Fibroblast of lung (primary cell): ENCODE data around the gene WARS2. TPM values are rescaled to one million over a fixed set of nuclear protein-coding genes. Genes with fewer than 3 reads are reported as not detected.

Experiments
- DNase-seq, 2 donors: peaks; one replicate each; pipeline versions ENCODE4 v3.0.0 to v3.0.0-alpha.2; 2010; ENCODE audit warnings: low read depth in 2 of 2
- H2AFZ ChIP-seq: 2 replicates; pipeline ENCODE4 v1.5.1; 2012; ENCODE audit warnings: low read length, control low read depth, inconsistent platforms
- H3K27ac ChIP-seq: 2 replicates; pipeline ENCODE4 v1.5.1; 2011; ENCODE audit warnings: low read length, control low read depth; ENCODE audit not compliant: insufficient read depth
- H3K27me3 ChIP-seq: 2 replicates; pipeline ENCODE4 v1.5.1; 2011; ENCODE audit warnings: mild to moderate bottlenecking, low read length; ENCODE audit not compliant: control insufficient read depth, insufficient read depth
- H3K36me3 ChIP-seq: 2 replicates; pipeline ENCODE4 v1.5.1; 2011; ENCODE audit warnings: low read length; ENCODE audit not compliant: control insufficient read depth, insufficient read depth
- H3K4me1 ChIP-seq: 2 replicates; pipeline ENCODE4 v1.5.1; 2011; ENCODE audit warnings: low read length; ENCODE audit not compliant: control insufficient read depth, insufficient read depth; ENCODE audit errors: extremely low read depth
- H3K4me2 ChIP-seq: 2 replicates; pipeline ENCODE4 v1.5.1; 2011; ENCODE audit warnings: low read length, control low read depth; ENCODE audit not compliant: insufficient read depth; ENCODE audit errors: extremely low read depth
- H3K4me3 ChIP-seq, 4 experiments: fragments of 200-600 bp in 1 of 4; sonication (generic) in 1 of 4; replicated peaks in 1 of 4; 2 replicates each; pipeline ENCODE4 v1.5.1; 2011 to 2016; ENCODE audit warnings: low read length in 4 of 4, low read depth in 3 of 4, mild to moderate bottlenecking in 3 of 4, control low read depth in 2 of 4, inconsistent platforms in 1 of 4, mixed read lengths in 1 of 4; ENCODE audit not compliant: insufficient read depth in 1 of 4; ENCODE audit errors: control extremely low read depth in 1 of 4
- H3K79me2 ChIP-seq: 2 replicates; pipeline ENCODE4 v1.5.1; 2012; ENCODE audit warnings: mild to moderate bottlenecking, low read length, inconsistent platforms; ENCODE audit not compliant: control insufficient read depth, insufficient read depth
- H3K9ac ChIP-seq: 2 replicates; pipeline ENCODE4 v1.5.1; 2011; ENCODE audit warnings: mild to moderate bottlenecking, low read length, control low read depth; ENCODE audit not compliant: insufficient read depth
- H3K9me3 ChIP-seq: 2 replicates; pipeline ENCODE4 v1.5.1; 2012; ENCODE audit warnings: low read depth, low read length; ENCODE audit not compliant: control insufficient read depth, insufficient read depth
- H4K20me1 ChIP-seq: 2 replicates; pipeline ENCODE4 v1.5.1; 2011; ENCODE audit warnings: low read length; ENCODE audit not compliant: control insufficient read depth, insufficient read depth; ENCODE audit errors: extremely low read depth
- EZH2 ChIP-seq: IDR thresholded peaks from 2 replicates; pipeline ENCODE4 v1.5.1; 2012; ENCODE audit warnings: low read length, control low read depth, mild to moderate bottlenecking; ENCODE audit errors: missing control alignments
- polyA plus RNA-seq, 2 donors: library from polyadenylated mRNA; depleted of rRNA in 1 of 2; stranded (reverse) in 1 of 2; unstranded in 1 of 2; fragments of >200 nt; gene quantifications; 2 replicates each; pipeline ENCODE4 v1.2.1, GENCODE V29; 2011 to 2012; ENCODE audit warnings: missing spikeins in 1 of 2
- total RNA-seq: library from RNA; depleted of rRNA; stranded (reverse); fragments of >200 nt; gene quantifications from 2 replicates; pipeline ENCODE4 v1.2.1, GENCODE V29; 2014
- TF ChIP-seq, protein P1 (sequence below), 2 donors: IDR thresholded peaks in 1 of 2; conservative IDR thresholded peaks in 1 of 2; 1 replicate in 1 of 2; 2 replicates in 1 of 2; pipeline ENCODE4 v1.5.1; 2011 to 2012; ENCODE audit warnings: low read length in 2 of 2, control low read depth in 1 of 2, inconsistent platforms in 1 of 2, low read depth in 1 of 2, mild to moderate bottlenecking in 1 of 2

The WARS2 gene
- total and polyA plus RNA-seq, 2 donors (not counting 1 experiment from before 2014, with no cell fraction given), result 13.3 to 20.3 TPM

DNA sequence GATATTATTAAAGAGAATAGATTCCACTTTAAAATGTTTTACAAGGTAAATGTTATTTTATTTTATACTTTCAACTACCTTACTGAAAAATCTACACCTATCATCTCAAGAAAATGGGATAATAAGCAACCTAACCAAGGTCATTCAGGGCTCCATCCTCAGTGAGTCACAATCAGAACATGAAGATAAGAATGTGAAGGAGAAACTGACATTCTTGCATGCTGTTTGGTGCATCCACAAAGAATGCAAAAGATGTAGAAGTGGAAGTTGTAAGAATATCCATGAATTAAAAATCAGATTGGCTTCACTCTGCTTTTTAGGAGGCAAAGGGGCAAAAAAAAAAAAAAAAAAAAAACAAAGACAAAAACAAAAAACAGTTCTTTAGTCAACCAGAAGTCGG is 6.5 kb downstream of the WARS2 start:
- Histone ChIP-seq H3K4me1 (peaks cover 7% of the 10 kb centered on the region), H3K79me2 (no peaks in the 10 kb centered on the region), H3K4me2 (no peak overlapping the region), H2AFZ (no peak overlapping the region), H3K9me3 (no peaks in the 10 kb centered on the region), H4K20me1 (no peaks in the 10 kb centered on the region), H3K36me3 (no peaks in the 10 kb centered on the region), H3K4me3 (no peak overlapping the region), H3K27me3 (no peaks in the 10 kb centered on the region), H3K27ac (no peak overlapping the region), H3K9ac (no peak overlapping the region)
- peak in 1 of 2 donors; percentile 67 for DNase-seq
- TF ChIP-seq, protein P1, sequence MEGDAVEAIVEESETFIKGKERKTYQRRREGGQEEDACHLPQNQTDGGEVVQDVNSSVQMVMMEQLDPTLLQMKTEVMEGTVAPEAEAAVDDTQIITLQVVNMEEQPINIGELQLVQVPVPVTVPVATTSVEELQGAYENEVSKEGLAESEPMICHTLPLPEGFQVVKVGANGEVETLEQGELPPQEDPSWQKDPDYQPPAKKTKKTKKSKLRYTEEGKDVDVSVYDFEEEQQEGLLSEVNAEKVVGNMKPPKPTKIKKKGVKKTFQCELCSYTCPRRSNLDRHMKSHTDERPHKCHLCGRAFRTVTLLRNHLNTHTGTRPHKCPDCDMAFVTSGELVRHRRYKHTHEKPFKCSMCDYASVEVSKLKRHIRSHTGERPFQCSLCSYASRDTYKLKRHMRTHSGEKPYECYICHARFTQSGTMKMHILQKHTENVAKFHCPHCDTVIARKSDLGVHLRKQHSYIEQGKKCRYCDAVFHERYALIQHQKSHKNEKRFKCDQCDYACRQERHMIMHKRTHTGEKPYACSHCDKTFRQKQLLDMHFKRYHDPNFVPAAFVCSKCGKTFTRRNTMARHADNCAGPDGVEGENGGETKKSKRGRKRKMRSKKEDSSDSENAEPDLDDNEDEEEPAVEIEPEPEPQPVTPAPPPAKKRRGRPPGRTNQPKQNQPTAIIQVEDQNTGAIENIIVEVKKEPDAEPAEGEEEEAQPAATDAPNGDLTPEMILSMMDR (conservative IDR thresholded peaks at IDR 0.05 in 1 of 2, IDR thresholded peaks at IDR 0.05 in 1 of 2; ENCODE audit: low read depth in 1 of 2, low read length in 2 of 2), result no peak
- TF ChIP-seq EZH2, result no peak

DNA sequence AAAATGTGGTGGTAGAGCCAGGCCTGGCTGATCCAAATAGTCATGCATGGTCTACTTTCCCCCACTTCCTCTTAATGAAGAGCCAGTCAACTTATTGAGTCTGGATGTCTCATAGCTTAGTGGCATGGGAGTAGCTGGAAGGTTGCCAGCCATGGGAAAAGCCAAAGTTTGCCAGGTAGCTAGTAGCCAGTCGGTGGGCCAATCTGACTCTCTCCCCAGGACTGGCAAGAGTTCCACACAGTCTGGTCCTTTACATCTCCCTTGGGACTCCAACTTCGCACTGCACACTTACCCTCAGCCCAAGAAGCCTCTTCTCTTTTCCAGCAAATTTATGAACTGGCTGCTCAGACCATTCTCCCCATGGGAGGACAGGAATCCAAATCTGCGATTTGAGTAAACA is 8.3 kb downstream of the WARS2 start:
- no peak overlapping the region for H3K4me3 ChIP-seq
- H3K4me1 ChIP-seq, result peaks cover 7% of the 10 kb centered on the region
- no peaks in the 10 kb centered on the region for H3K9me3 ChIP-seq
- no peaks in the 10 kb centered on the region for H3K27me3 ChIP-seq
- no peak overlapping the region for H3K9ac ChIP-seq
- H3K4me2 ChIP-seq, result no peak overlapping the region
- no peaks in the 10 kb centered on the region for H4K20me1 ChIP-seq
- no peak overlapping the region for H2AFZ ChIP-seq
- no peaks in the 10 kb centered on the region for H3K79me2 ChIP-seq
- H3K27ac ChIP-seq, result no peak overlapping the region
- DNase-seq, result no peak
- H3K36me3 ChIP-seq, result no peaks in the 10 kb centered on the region
- no peak for TF ChIP-seq EZH2
- TF ChIP-seq, protein P1 (conservative IDR thresholded peaks at IDR 0.05 in 1 of 2, IDR thresholded peaks at IDR 0.05 in 1 of 2; ENCODE audit: low read depth in 1 of 2, low read length in 2 of 2), result no peak

DNA sequence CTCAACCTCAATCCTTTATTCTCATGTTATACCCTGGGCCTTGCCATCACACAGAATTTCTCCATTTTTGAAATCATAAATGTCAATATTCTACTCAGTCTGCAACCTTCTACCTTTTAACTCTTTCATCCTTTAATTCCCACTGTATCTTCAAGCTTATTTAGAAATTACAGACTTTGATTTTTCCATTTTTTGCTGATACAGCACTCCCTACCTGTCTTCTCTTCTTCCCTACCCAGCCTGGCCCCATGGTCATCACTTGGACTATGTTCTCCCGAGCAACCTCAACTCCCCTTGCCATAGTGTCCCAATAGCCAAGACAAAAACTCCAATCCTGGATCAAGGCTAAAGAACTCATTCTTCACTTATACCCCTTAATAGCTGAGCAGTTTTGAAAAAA is 14.6 kb downstream of the WARS2 start:
- TF ChIP-seq EZH2, result no peak
- TF ChIP-seq, protein P1 (conservative IDR thresholded peaks at IDR 0.05 in 1 of 2, IDR thresholded peaks at IDR 0.05 in 1 of 2; ENCODE audit: low read depth in 1 of 2, low read length in 2 of 2), result no peak
- H3K9me3 ChIP-seq, result no peaks in the 10 kb centered on the region

More for the DNA sequence above, 14.6 kb downstream of the WARS2 start:
- no peaks in the 10 kb centered on the region for H3K4me1 ChIP-seq
- H3K27ac ChIP-seq, result no peak overlapping the region
- no peaks in the 10 kb centered on the region for H3K27me3 ChIP-seq
- H3K4me2 ChIP-seq, result no peak overlapping the region
- no peak overlapping the region for H3K4me3 ChIP-seq
- DNase-seq, result no peak
- no peaks in the 10 kb centered on the region for H3K36me3 ChIP-seq
- no peaks in the 10 kb centered on the region for H3K79me2 ChIP-seq
- H2AFZ ChIP-seq, result no peak overlapping the region
- no peaks in the 10 kb centered on the region for H4K20me1 ChIP-seq
- no peak overlapping the region for H3K9ac ChIP-seq
